HG03139 (cell line): Measurements from ENCODE around the gene LRRC56.

ENCODE experiments used
- ATAC-seq: cut with Tn5 transposase; IDR thresholded peaks from one replicate; pipeline ENCODE4 v1.9.1; 2021; ENCODE audit not compliant: unreplicated experiment

Gene LRRC56

GRCh38 chr11:536841-537621 is at the start of gene LRRC56:
TSS of gene LRRC56 (plus strand) at chr11:537527. CDS start at chr11:540685, 3,158 bp downstream.
- ATAC-seq, result peak; percentile 44

- no peak for ATAC-seq
Observed at GRCh38 chr11:487571-488021, 49.7 kb upstream of the LRRC56 start.

GRCh38 chr11:488062-488461 is 49.3 kb upstream of the LRRC56 start:
- no peak for ATAC-seq

- no peak for ATAC-seq
Observed at GRCh38 chr11:488579-488978, 48.7 kb upstream of the LRRC56 start.

GRCh38 chr11:488992-489391 is 48.3 kb upstream of the LRRC56 start:
- ATAC-seq, result no peak

GRCh38 chr11:489610-490185 is 47.6 kb upstream of the LRRC56 start:
- ATAC-seq, result no peak

GRCh38 chr11:490186-490929 is 47.0 kb upstream of the LRRC56 start:
- ATAC-seq, result no peak

GRCh38 chr11:490930-491260 is 46.4 kb upstream of the LRRC56 start:
- ATAC-seq, result no peak

GRCh38 chr11:491358-491757 is 46.0 kb upstream of the LRRC56 start:
- no peak for ATAC-seq

- no peak for ATAC-seq
Observed at GRCh38 chr11:492427-493226, 44.7 kb upstream of the LRRC56 start.

- ATAC-seq, result no peak
Observed at GRCh38 chr11:494761-495536, 42.4 kb upstream of the LRRC56 start.

- ATAC-seq, result no peak
Observed at GRCh38 chr11:495537-495931, 41.8 kb upstream of the LRRC56 start.

GRCh38 chr11:496834-497564 is 40.3 kb upstream of the LRRC56 start:
- ATAC-seq, result no peak

GRCh38 chr11:497565-498296 is 39.6 kb upstream of the LRRC56 start:
- ATAC-seq, result no peak

GRCh38 chr11:498297-499181 is 38.8 kb upstream of the LRRC56 start:
- ATAC-seq, result no peak

- no peak for ATAC-seq
Observed at GRCh38 chr11:499201-500076, 37.9 kb upstream of the LRRC56 start.

GRCh38 chr11:501001-501682 is 36.2 kb upstream of the LRRC56 start:
- ATAC-seq, result no peak
